Choroid plexus epithelial cell (primary cell): Measurements from ENCODE around the gene PRKG1.

Source experiments
- DNase-seq: peaks from one replicate; pipeline ENCODE4 v3.0.0-alpha.2; 2010; ENCODE audit warnings: low read depth
- H3K4me3 ChIP-seq: 2 replicates; pipeline ENCODE4 v1.5.1; 2011; ENCODE audit warnings: low read depth, mild to moderate bottlenecking, control low read depth, low read length, moderate library complexity
- CTCF ChIP-seq: conservative IDR thresholded peaks from 2 replicates; pipeline ENCODE4 v1.5.1; 2011; ENCODE audit warnings: low read depth, mild to moderate bottlenecking, control low read depth, inconsistent platforms, low read length, moderate library complexity

The PRKG1 gene

GRCh38 chr10:51689536-51689935 lies 615.2 kb downstream of the PRKG1 start:
- TF ChIP-seq CTCF = no peak
- H3K4me3 ChIP-seq = no peak overlapping the region
- DNase-seq = no peak

GRCh38 chr10:51691135-51691534 lies 616.8 kb downstream of the PRKG1 start:
- DNase-seq = no peak
- H3K4me3 ChIP-seq = no peak overlapping the region
- TF ChIP-seq CTCF = no peak

- no peak for DNase-seq
- no peak for TF ChIP-seq CTCF
- H3K4me3 ChIP-seq = no peak overlapping the region
Observed at GRCh38 chr10:51694086-51694768, 619.9 kb downstream of the PRKG1 start.

- no peak overlapping the region for H3K4me3 ChIP-seq
- DNase-seq = no peak
- no peak for TF ChIP-seq CTCF
Observed at GRCh38 chr10:51696251-51696650, 622.0 kb downstream of the PRKG1 start.

- H3K4me3 ChIP-seq = peak overlapping the region; percentile 90
- TF ChIP-seq CTCF = no peak
- DNase-seq = no peak
Observed at GRCh38 chr10:51698473-51699063, 624.3 kb downstream of the PRKG1 start.

GRCh38 chr10:51699145-51699474 lies 624.8 kb downstream of the PRKG1 start:
- DNase-seq = no peak
- TF ChIP-seq CTCF = no peak
- H3K4me3 ChIP-seq = peak overlapping the region; percentile 90
